Activated naive CD4-positive, alpha-beta T cell treated with anti-CD3 and anti-CD28 coated beads, Interleukin-2, amount 50 U/mL, for 16 hours (primary cell): Measurements from ENCODE around the gene DIAPH3.
"Not testable (repeated sequence)": the region's sequence is repeated elsewhere in the genome, so short reads cannot be mapped to it uniquely, and the experiment has no call there.

Experiments
- DNase-seq: peaks from one replicate; pipeline ENCODE4 v3.0.0-alpha.2; 2020

Gene DIAPH3

GRCh38 chr13:60091573-60091972 is 72.2 kb downstream of the DIAPH3 start:
- no peak for DNase-seq

GRCh38 chr13:60090574-60090973 is 73.2 kb downstream of the DIAPH3 start:
- no peak for DNase-seq

- DNase-seq: not testable (repeated sequence)
Observed at GRCh38 chr13:60083780-60084179, 79.9 kb downstream of the DIAPH3 start.

GRCh38 chr13:60080850-60081249 is 82.9 kb downstream of the DIAPH3 start:
- no peak for DNase-seq

- no peak for DNase-seq
Observed at GRCh38 chr13:60078226-60078625, 85.5 kb downstream of the DIAPH3 start.

- DNase-seq: no peak
Observed at GRCh38 chr13:60075850-60076249, 87.9 kb downstream of the DIAPH3 start.

GRCh38 chr13:60074397-60074796 is 89.3 kb downstream of the DIAPH3 start:
- no peak for DNase-seq

GRCh38 chr13:60066226-60066625 is 97.5 kb downstream of the DIAPH3 start:
- no peak for DNase-seq

- no peak for DNase-seq
Observed at GRCh38 chr13:60062502-60062901, 101.2 kb downstream of the DIAPH3 start.

- DNase-seq: no peak
Observed at GRCh38 chr13:60061737-60062136, 102.0 kb downstream of the DIAPH3 start.

GRCh38 chr13:60051754-60052285 is 111.9 kb downstream of the DIAPH3 start:
- no peak for DNase-seq

- not testable (repeated sequence) for DNase-seq
Observed at GRCh38 chr13:60048353-60048752, 115.4 kb downstream of the DIAPH3 start.

- DNase-seq: no peak
Observed at GRCh38 chr13:60047918-60048317, 115.8 kb downstream of the DIAPH3 start.

GRCh38 chr13:60044321-60044720 is 119.4 kb downstream of the DIAPH3 start:
- DNase-seq: no peak

- no peak for DNase-seq
Observed at GRCh38 chr13:60043262-60043661, 120.5 kb downstream of the DIAPH3 start.

GRCh38 chr13:60040668-60041067 is 123.1 kb downstream of the DIAPH3 start:
- not testable (repeated sequence) for DNase-seq

- DNase-seq: no peak
Observed at GRCh38 chr13:60035874-60036273, 127.9 kb downstream of the DIAPH3 start.

- DNase-seq: no peak
Observed at GRCh38 chr13:60032851-60033250, 130.9 kb downstream of the DIAPH3 start.

- no peak for DNase-seq
Observed at GRCh38 chr13:60028021-60028420, 135.7 kb downstream of the DIAPH3 start.

GRCh38 chr13:60026286-60026685 is 137.4 kb downstream of the DIAPH3 start:
- no peak for DNase-seq

- DNase-seq: no peak
Observed at GRCh38 chr13:60020288-60020687, 143.4 kb downstream of the DIAPH3 start.

- DNase-seq: no peak
Observed at GRCh38 chr13:60019119-60019993, 144.4 kb downstream of the DIAPH3 start.

- no peak for DNase-seq
Observed at GRCh38 chr13:60018536-60018935, 145.2 kb downstream of the DIAPH3 start.

- DNase-seq: no peak
Observed at GRCh38 chr13:60016229-60016628, 147.5 kb downstream of the DIAPH3 start.

- DNase-seq: no peak
Observed at GRCh38 chr13:60013166-60013565, 150.6 kb downstream of the DIAPH3 start.
